ENCODE results near the gene MYO1E. TPM values are rescaled to one million over a fixed set of nuclear protein-coding genes. Genes with fewer than 3 reads are reported as not detected.
A peak's percentile ranks its signal among the peaks of the same experiment; 100 is the strongest.
"Not testable (repeated sequence)": the region's sequence is repeated elsewhere in the genome, so short reads cannot be mapped to it uniquely, and the experiment has no call there.

MYO1E gene
- total and polyA plus RNA-seq, 10 donors, result 21.3 to 115 (median 65.6) TPM

- no peaks in the 10 kb centered on the region for H3K27me3 ChIP-seq (replicated peaks in 1 of 7)
- no peak for DNase-seq
- no peak overlapping the region for H3K4me3 ChIP-seq
- TF ChIP-seq, protein P1, sequence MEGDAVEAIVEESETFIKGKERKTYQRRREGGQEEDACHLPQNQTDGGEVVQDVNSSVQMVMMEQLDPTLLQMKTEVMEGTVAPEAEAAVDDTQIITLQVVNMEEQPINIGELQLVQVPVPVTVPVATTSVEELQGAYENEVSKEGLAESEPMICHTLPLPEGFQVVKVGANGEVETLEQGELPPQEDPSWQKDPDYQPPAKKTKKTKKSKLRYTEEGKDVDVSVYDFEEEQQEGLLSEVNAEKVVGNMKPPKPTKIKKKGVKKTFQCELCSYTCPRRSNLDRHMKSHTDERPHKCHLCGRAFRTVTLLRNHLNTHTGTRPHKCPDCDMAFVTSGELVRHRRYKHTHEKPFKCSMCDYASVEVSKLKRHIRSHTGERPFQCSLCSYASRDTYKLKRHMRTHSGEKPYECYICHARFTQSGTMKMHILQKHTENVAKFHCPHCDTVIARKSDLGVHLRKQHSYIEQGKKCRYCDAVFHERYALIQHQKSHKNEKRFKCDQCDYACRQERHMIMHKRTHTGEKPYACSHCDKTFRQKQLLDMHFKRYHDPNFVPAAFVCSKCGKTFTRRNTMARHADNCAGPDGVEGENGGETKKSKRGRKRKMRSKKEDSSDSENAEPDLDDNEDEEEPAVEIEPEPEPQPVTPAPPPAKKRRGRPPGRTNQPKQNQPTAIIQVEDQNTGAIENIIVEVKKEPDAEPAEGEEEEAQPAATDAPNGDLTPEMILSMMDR (IDR thresholded peaks at IDR 0.05 in 8 of 11, conservative IDR thresholded peaks at IDR 0.05 in 3 of 11), result no peak
- TF ChIP-seq POLR2AphosphoS5 (IDR thresholded peaks at IDR 0.05) (no peak), POLR2A (IDR thresholded peaks at IDR 0.05) (no peak)
- H3K36me3 ChIP-seq, result no peaks in the 10 kb centered on the region
- intact Hi-C loops (cut with DNase I; ENCODE audit: low total_unique reads), result no loop called here
- H3K9me3 ChIP-seq, result no peaks in the 10 kb centered on the region
- peaks cover 9 to 86% (median 58%) of the 10 kb centered on the region in 6 donors for H3K4me1 ChIP-seq
- WGBS, 5 donors, result 54 to 82% (median 70%) methylated on average over 5 of the region's 5 CpGs
- H3K27ac ChIP-seq, result no peak overlapping the region
Observed at GRCh38 chr15:59407946-59408345, 35.3 kb upstream of the MYO1E start.

- no peaks in the 10 kb centered on the region for H3K9me3 ChIP-seq
- 24 to 39% (median 36%) methylated on average over 3 of the region's 3 CpGs for WGBS, 5 donors
- intact Hi-C loops (cut with DNase I; ENCODE audit: low total_unique reads), result no loop called here
- peaks cover 4 to 76% (median 46%) of the 10 kb centered on the region in 6 donors for H3K4me1 ChIP-seq
- no peak for DNase-seq
- peak overlapping the region in 3 of 8 donors; percentile 36 to 48 (median 43) for H3K27ac ChIP-seq
- no peaks in the 10 kb centered on the region for H3K27me3 ChIP-seq (replicated peaks in 1 of 7)
- no peak for TF ChIP-seq POLR2AphosphoS5 (IDR thresholded peaks at IDR 0.05)
- TF ChIP-seq, protein P1 (IDR thresholded peaks at IDR 0.05 in 8 of 11, conservative IDR thresholded peaks at IDR 0.05 in 3 of 11), result no peak
- no peak overlapping the region for H3K4me3 ChIP-seq
- no peaks in the 10 kb centered on the region for H3K36me3 ChIP-seq
Observed at GRCh38 chr15:59406446-59406845, 33.8 kb upstream of the MYO1E start.

DNA sequence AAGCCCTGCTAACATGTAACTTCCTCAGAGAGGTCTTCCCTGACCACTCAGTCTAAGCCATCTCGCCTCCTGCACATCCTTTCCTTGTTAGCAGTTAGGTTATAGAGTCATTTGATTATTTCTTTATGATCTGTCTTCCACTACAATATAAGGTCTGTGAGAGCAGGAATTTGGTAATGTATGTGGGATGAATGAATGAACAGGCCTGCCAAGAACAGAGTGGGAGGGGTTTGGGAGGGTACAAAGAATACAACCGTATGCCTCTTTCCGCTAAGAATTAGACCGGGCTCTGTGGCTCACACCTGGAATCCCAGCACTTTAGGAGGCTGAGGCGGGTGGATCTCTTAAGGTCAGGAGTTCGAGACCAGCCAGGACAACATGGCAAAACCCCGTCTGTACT is 32.4 kb upstream of the MYO1E start:
- Histone ChIP-seq H3K27ac (no peak overlapping the region), H3K27me3 (replicated peaks in 1 of 7) (no peaks in the 10 kb centered on the region), H3K9me3 (no peaks in the 10 kb centered on the region), H3K36me3 (no peaks in the 10 kb centered on the region), H3K4me3 (no peak overlapping the region), H3K4me1 (peaks cover 4 to 76% (median 44%) of the 10 kb centered on the region in 6 donors)
- TF ChIP-seq POLR2A (IDR thresholded peaks at IDR 0.05) (no peak), POLR2AphosphoS5 (IDR thresholded peaks at IDR 0.05) (no peak)
- TF ChIP-seq, protein P1 (IDR thresholded peaks at IDR 0.05 in 8 of 11, conservative IDR thresholded peaks at IDR 0.05 in 3 of 11), result no peak
- intact Hi-C loops (cut with DNase I; ENCODE audit: low total_unique reads), result no loop called here
- no peak for DNase-seq
- WGBS, 5 donors, result 76 to 79% (median 78%) methylated on average over 7 of the region's 7 CpGs

GRCh38 chr15:59401824-59402569 is 29.3 kb upstream of the MYO1E start:
- H3K36me3 ChIP-seq, result no peaks in the 10 kb centered on the region
- WGBS, 5 donors, result 85 to 89% (median 87%) methylated on average over 15 of the region's 15 CpGs
- no peaks in the 10 kb centered on the region for H3K9me3 ChIP-seq
- peaks cover 5 to 72% (median 49%) of the 10 kb centered on the region in 6 donors for H3K4me1 ChIP-seq
- no peak overlapping the region for H3K4me3 ChIP-seq
- no peak for TF ChIP-seq POLR2A (IDR thresholded peaks at IDR 0.05)
- TF ChIP-seq POLR2AphosphoS5 (IDR thresholded peaks at IDR 0.05), result no peak
- TF ChIP-seq, protein P1 (IDR thresholded peaks at IDR 0.05 in 8 of 11, conservative IDR thresholded peaks at IDR 0.05 in 3 of 11), result no peak
- peak; percentile 37 for DNase-seq
- H3K27me3 ChIP-seq (replicated peaks in 1 of 7), result no peaks in the 10 kb centered on the region
- H3K27ac ChIP-seq, result no peak overlapping the region
- intact Hi-C loops (cut with DNase I; ENCODE audit: low total_unique reads), result no loop called here

DNA sequence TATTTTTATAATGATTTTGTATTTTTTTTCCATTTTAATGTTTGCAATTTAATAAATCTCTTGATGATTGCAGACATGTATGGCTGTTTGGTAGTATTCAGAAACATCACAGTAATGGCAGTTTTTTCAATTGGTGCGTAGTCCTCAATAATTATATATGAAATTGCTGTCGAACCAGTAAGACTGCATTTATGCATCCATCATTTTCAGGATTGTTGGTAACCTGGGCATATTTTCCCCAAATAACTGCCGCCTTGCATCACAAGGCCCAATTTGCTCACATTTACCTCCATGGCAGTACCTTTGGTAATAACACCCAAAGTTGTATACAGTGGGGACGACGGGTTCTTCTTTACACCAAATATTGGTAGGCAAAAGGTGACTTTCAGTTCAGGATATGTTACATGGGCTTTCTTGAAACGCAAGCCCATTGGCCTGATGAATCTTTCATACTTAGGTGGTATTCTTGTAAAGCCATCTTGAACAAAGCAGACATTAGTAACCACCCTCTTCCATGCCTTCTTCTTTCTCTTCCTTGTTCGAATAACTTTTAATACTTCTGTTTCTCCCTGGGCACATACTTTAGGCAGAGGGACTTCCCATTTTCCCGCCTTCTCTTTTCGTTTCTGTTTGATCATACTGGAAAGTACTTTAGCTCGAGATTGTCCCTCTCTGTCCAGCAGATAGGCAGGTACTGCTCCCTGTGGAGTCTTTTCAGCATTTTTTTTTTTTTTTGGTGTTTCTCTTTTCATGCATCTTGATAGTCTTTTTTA is 28.6 kb upstream of the MYO1E start:
- H3K9me3 ChIP-seq; H3K27me3 ChIP-seq (replicated peaks in 1 of 7); H3K27ac ChIP-seq; H3K4me3 ChIP-seq; intact Hi-C loops (cut with DNase I; ENCODE audit: low total_unique reads); DNase-seq; H3K36me3 ChIP-seq: not testable (repeated sequence)
- peaks cover 5 to 65% (median 41%) of the 10 kb centered on the region in 6 donors for H3K4me1 ChIP-seq
- WGBS, 5 donors, result 74 to 82% (median 80%) methylated on average over 10 of the region's 10 CpGs

Data from spleen (tissue), 11 donors.